LNCAP (cell line): ENCODE measurements around the gene KIF26A.

Experiments
- TF ChIP-seq, protein P1 (sequence below): fragments of 450-650 bp; IDR thresholded peaks from 2 replicates; pipeline ENCODE4 v1.5.1; 2017; ENCODE audit warnings: mild to moderate bottlenecking

Gene KIF26A

DNA sequence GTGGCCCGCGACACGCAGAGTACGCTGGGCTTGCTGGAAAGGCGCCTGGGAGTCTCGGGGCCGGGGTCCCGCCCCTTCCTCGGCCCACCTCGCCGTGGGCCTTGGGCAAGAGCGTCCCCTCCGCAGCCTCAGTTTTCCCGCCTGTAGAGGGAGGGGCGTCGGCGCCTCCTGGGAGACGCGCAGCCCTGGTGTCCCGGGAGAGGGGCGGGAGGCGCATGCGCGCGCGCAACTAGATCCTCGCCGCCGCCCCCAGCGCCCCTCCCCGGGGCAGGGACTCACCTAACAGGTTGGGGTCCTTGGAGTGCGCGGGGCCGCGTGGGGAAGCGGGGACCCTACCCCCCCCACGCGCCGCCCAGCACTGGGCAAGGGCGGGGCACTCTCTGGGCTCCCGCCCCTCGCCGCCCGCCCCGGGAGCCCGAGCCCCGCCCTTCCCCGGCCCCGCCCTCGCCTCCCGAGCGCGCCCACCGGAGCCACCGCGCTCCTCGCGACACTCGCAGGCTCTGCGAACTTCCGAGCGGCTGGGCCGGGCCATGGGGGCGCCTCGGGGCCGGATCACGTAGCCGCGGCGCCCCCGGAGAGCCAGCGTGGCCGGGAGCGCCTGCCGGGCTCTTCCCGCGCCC lies at the start of gene KIF26A:
Gene KIF26A (plus strand): TSS at position 490 of the 620 bp plus-strand sequence. CDS start 136 bp downstream, outside the sequence.
- TF ChIP-seq, protein P1, sequence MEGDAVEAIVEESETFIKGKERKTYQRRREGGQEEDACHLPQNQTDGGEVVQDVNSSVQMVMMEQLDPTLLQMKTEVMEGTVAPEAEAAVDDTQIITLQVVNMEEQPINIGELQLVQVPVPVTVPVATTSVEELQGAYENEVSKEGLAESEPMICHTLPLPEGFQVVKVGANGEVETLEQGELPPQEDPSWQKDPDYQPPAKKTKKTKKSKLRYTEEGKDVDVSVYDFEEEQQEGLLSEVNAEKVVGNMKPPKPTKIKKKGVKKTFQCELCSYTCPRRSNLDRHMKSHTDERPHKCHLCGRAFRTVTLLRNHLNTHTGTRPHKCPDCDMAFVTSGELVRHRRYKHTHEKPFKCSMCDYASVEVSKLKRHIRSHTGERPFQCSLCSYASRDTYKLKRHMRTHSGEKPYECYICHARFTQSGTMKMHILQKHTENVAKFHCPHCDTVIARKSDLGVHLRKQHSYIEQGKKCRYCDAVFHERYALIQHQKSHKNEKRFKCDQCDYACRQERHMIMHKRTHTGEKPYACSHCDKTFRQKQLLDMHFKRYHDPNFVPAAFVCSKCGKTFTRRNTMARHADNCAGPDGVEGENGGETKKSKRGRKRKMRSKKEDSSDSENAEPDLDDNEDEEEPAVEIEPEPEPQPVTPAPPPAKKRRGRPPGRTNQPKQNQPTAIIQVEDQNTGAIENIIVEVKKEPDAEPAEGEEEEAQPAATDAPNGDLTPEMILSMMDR = no peak

- TF ChIP-seq, protein P1 = no peak
Measured at GRCh38 chr14:104090071-104090748, 48.2 kb upstream of the KIF26A start.

GRCh38 chr14:104091061-104091926 lies 47.1 kb upstream of the KIF26A start:
- TF ChIP-seq, protein P1 = no peak

- TF ChIP-seq, protein P1 = no peak
Measured at GRCh38 chr14:104091927-104092771, 46.2 kb upstream of the KIF26A start.

DNA sequence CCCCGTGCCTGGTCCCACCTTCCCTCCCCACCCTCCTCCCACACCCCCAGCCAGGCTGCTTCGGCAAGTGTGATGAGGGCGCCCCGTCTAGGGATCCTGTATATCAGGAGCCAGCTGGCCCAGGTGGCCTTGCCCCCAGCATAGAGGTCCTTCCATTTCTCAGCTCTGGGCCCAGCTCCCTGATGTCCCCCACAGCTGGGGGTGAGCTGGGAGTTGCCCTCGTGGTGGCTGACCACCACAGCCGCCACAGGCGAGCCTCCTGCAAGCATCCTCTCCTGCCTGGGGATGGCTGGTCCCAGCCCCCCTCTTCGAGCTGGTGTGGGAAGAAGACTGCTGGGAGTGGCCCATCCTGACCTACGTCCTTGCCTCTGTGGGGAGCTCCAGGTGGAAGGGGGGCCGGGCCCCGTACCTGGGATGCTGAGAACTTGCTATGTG lies 45.4 kb upstream of the KIF26A start:
- TF ChIP-seq, protein P1 = no peak

DNA sequence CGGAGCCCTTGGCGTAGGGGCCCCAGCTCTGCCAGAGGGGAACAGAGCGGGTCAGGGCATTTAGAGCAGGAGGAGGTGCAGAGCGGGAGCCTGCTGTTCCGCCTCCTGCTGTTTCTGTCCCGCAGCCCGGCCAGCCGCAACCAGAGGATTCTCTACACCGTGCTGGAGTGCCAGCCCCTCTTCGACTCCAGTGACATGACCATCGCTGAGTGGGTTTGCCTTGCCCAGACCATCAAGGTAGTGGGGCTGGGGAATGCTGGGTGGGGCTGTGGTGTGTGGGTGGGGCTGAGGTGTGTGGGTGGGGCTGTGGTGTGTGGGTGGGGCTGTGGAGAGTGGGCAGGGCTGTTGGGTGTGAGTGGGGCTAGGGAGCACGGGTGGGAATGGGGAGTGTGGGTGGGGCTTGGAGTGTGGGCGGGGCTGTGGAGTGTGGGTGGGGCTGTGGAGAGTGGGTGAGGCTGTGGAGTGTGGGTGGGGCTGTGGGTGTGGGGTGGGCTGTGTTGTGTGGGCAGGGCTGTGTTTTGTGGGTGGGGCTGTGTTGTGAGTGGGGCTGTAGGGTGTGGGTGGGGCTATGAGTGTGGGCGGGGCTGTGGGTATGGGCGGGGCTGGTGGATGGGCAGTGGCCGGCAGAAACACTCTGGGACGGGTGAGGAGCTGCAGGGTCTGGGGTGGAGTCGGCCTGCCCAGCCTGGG lies 44.9 kb upstream of the KIF26A start:
- TF ChIP-seq, protein P1 = no peak
